HG02678 (cell line): Measurements from ENCODE around the gene MAPKAPK3.
"Not testable (repeated sequence)": the region's sequence is repeated elsewhere in the genome, so short reads cannot be mapped to it uniquely, and the experiment has no call there.

Source experiments
- ATAC-seq: cut with Tn5 transposase; IDR thresholded peaks from one replicate; pipeline ENCODE4 v1.9.1; 2021; ENCODE audit warnings: mild to moderate bottlenecking, moderate library complexity; ENCODE audit not compliant: unreplicated experiment

MAPKAPK3 gene

DNA sequence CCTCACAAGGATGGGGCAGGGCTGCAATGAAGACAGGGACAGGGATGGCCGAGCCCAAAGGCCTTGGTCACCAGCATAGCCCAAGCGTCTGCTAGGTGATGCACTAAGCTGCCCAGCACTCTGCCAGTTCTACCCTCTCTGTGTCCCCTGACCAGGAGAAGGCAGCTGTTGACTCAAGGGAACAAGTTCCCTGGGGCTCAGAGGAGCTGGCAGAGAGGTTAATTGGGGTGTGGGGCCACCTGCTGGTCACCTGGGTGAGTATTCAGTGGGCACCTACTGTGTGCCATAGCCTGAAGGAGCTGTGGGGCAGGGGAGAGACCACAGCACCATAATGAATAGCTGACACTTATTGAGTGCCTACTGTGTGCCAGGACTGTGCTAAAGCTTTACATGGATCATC, 35.8 kb downstream of the MAPKAPK3 start:
- no peak for ATAC-seq

GRCh38 chr3:50653937-50654595, 37.1 kb downstream of the MAPKAPK3 start:
- no peak for ATAC-seq

DNA sequence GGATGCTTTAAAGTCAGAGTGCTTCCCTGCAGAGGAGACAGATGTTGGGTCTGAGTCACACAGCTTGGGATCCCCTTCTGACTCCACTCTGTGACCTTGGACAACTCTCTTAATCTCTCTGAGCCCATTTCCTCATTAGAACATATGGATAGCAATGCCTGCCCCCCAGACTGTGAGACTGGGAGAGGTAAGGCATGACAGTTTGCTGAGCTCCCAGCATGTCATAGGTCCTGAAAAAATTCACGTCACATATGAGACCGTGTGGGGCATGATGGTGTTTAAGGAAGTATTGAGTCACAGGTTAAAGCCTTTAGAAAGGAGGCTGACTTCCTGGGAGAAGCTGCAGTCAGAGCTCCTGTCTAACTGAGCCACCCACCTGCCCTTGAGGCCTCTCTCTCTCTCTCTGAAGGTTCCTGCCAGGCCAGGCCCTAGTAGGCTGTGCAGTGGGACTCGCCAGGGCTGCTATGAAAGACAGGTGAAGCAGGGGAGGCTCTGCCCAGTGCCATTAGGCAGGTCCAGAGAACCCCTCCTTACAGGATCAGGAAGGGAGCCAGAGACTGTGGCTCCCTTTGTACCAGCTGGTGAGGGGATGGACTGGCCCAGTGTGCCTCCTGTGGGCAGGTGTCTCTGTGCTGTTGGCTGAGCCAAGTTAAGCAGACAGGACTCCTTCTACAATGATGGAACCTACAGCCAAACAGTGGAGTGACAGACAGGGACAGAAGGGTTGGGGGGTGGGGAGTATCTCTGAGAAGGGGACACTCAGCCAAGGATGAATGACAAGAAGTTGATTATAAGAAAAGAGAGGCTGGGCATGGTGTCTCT, 38.3 kb downstream of the MAPKAPK3 start:
- no peak for ATAC-seq

DNA sequence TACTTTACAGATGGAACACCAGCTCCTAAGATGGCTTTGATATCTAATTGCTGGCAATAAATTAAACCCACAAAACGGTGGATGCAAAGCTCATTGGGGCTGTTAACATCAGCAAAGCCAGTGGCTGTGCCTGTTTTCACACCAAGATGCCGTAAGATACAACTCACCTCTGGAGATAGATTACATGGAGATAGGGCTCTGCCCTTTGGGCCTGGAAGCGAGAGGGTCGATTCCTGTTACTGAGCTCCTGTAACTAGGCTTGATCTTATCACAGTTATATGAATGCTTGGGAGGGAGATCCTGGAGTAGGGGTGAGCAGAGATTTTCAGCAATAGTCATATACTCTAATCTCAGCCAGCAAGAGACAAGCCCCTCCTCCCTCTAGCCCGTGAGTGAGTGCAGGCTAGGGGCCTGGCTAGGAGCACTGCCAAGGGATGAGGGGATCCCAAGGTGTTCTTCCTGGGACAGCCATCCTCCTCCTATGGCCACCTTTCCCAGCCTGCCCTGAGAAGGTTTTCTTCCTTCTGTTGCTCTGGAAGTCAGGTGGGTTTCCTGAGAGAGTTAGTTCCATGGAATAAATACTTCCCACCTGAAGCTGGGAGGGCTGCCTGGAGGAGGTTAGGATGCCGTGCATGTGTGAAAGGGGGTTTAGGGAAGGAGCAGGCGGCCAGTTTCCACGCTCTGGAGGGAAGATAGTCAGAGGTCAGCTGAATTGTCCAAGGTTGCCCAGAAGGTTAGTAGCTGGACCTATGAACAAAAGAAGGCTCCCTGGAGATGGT, 39.7 kb downstream of the MAPKAPK3 start:
- no peak for ATAC-seq

DNA sequence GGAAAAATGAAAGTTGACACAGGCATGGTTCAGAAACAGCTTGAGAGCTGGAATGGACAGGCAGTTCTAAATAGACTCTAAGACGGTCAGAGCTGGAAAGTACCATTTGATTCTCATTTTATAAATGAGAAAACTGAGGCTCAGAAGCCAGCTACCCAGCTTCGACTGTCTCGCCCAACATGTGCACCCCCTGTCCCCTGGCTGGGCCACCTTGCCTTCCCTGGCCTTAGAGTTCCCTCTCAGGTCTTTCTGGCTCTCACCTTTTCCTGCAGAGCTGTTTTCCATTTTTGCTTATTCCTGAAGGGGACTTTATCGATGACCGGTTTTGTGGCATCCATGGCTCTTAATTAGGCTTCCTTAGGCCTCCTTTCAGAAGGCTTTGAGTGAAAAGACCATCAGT, 40.5 kb downstream of the MAPKAPK3 start:
- no peak for ATAC-seq

GRCh38 chr3:50657816-50658215, 40.9 kb downstream of the MAPKAPK3 start:
- ATAC-seq, result no peak

- ATAC-seq, result no peak
These were observed 41.5 kb downstream of the MAPKAPK3 start for GRCh38 chr3:50658416-50658815.

GRCh38 chr3:50658831-50659230, 41.9 kb downstream of the MAPKAPK3 start:
- no peak for ATAC-seq

- no peak for ATAC-seq
These were observed 43.4 kb downstream of the MAPKAPK3 start for GRCh38 chr3:50660386-50660785.

GRCh38 chr3:50661321-50661837, 44.4 kb downstream of the MAPKAPK3 start:
- no peak for ATAC-seq

GRCh38 chr3:50662408-50662807, 45.5 kb downstream of the MAPKAPK3 start:
- no peak for ATAC-seq

GRCh38 chr3:50665081-50665840, 48.3 kb downstream of the MAPKAPK3 start:
- no peak for ATAC-seq

GRCh38 chr3:50665841-50666115, 48.8 kb downstream of the MAPKAPK3 start:
- ATAC-seq, result not testable (repeated sequence)

- no peak for ATAC-seq
These were observed 49.9 kb downstream of the MAPKAPK3 start for GRCh38 chr3:50666837-50667236.

- ATAC-seq, result no peak
These were observed 54.4 kb downstream of the MAPKAPK3 start for GRCh38 chr3:50671331-50671730.

DNA sequence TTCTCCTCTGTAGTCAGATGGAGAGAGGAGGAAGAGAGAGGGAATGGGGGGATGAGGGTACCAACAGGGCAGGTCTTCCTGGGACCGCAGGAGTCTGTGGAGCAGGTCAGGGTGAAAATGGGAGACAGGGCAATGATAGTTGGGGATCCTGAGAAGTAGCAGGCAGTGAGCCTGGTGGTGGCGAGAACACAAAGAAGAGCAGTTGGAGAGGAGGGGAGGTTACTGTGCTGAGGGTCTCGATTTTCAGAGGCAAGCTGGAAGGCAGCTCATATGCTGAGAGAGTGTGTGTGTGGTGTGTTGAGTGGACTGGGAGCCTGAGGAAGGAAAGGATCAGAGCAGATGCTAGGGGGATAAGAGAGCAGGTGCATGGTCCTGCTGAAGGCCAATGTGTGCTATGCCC, 55.7 kb downstream of the MAPKAPK3 start:
- ATAC-seq, result no peak

- ATAC-seq, result no peak
These were observed 57.0 kb downstream of the MAPKAPK3 start for GRCh38 chr3:50673931-50674330.

DNA sequence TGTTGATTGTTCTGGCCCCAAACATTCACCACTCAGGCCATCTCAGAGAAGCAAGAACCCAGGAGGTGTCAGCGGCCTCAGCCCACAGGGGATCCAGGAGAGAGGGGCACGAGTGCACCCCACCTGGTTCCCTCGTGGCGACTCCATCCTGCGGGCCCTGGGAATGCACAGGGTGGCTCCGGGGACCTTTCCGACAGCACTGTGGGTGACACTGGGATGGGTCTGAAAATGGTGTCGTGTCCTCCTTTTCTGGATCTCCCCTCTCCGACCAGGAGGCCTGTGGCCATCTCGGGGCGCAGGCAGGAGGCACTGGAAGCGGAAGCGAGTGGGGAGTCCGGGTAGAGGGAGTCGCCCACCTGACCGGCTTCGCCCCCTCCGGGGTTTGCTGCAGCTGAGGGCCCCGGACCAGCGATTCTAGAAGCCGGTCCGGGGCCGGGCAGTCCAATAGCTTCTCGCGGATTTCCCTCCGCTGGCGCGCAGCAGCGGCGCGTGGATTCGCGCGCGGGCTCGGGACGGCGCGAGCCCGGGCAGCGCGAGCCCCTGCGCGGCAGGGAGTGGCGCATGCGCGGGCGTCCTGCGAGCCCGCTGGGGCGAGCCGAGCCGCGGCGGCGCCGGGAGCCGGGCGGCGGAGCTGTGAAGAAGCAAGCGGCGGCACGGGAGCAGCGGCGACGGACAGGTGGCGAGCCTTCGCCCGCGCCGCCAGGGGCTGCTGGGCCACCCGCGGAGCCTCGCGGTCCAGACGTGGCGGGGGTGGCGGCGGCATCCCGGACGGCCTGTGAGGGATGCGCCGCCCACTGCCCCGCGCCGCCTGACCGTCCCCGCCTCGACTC, 57.6 kb downstream of the MAPKAPK3 start, which contains the start of gene DOCK3:
Gene DOCK3 (plus strand): TSS at position 579 of the 830 bp plus-strand sequence. CDS start 337 bp downstream, outside the sequence.
- ATAC-seq, result peak; percentile 73

GRCh38 chr3:50675179-50676030, 58.5 kb downstream of the MAPKAPK3 start:
- peak; percentile 30 for ATAC-seq
